BJ (cell line): Measurements from ENCODE around the gene GOLGA6L9. TPM values are rescaled to one million over a fixed set of nuclear protein-coding genes. Genes with fewer than 3 reads are reported as not detected.
"Not testable (repeated sequence)": the region's sequence is repeated elsewhere in the genome, so short reads cannot be mapped to it uniquely, and the experiment has no call there.

Source experiments
- CTCF ChIA-PET: fragments of 350-600 bp; formaldehyde crosslinking; extraction: SDS; loops from one replicate; lab custom pipeline; 2021; ENCODE audit warnings: antibody characterized with exemption, inconsistent platforms; lab: Yijun Ruan, JAX
- POLR2A ChIA-PET: fragments of 300-600 bp; sonication (Branson Sonifier 250); formaldehyde crosslinking; extraction: SDS; loops from one replicate; lab custom pipeline; 2021; ENCODE audit warnings: antibody characterized with exemption; lab: Charles Lee
- DNase-seq: peaks from one replicate; pipeline ENCODE4 v3.0.0-alpha.2; 2011; ENCODE audit warnings: low read depth
- H3K27me3 ChIP-seq: 2 replicates; pipeline ENCODE4 v1.6.0; 2011; ENCODE audit warnings: low read length; ENCODE audit not compliant: control insufficient read depth, insufficient read depth
- H3K36me3 ChIP-seq: 2 replicates; pipeline ENCODE4 v1.5.1; 2011; ENCODE audit warnings: low read length; ENCODE audit not compliant: control insufficient read depth, insufficient read depth
- H3K4me3 ChIP-seq: 2 replicates; pipeline ENCODE4 v1.5.1; 2011; ENCODE audit warnings: low read depth, mild to moderate bottlenecking, control low read depth, low read length
- CTCF ChIP-seq: IDR thresholded peaks from 2 replicates; pipeline ENCODE4 v1.5.1; 2011; ENCODE audit warnings: low read depth, mild to moderate bottlenecking, control low read depth, inconsistent platforms, low read length, moderate library complexity; ENCODE audit not compliant: insufficient read depth
- polyA plus RNA-seq: library from polyadenylated mRNA; depleted of rRNA; stranded (reverse); fragments of >200 nt; gene quantifications from 2 replicates; pipeline ENCODE4 v1.2.3, GENCODE V29; 2011

The GOLGA6L9 gene
- polyA plus RNA-seq, 1 experiment = 0.72 TPM

GRCh38 chr15:82445420-82445819, 15.8 kb downstream of the GOLGA6L9 start:
- POLR2A ChIA-PET, H3K36me3 ChIP-seq, DNase-seq, CTCF ChIA-PET, H3K27me3 ChIP-seq: not testable (repeated sequence)
- H3K4me3 ChIP-seq = peak overlapping the region; percentile 43
- TF ChIP-seq CTCF = 0 out of 2 replicates have a peak, but pooled peaks have one; percentile 15

GRCh38 chr15:82457336-82457735, 27.7 kb downstream of the GOLGA6L9 start:
- POLR2A ChIA-PET, H3K36me3 ChIP-seq, DNase-seq, CTCF ChIA-PET, H3K27me3 ChIP-seq, H3K4me3 ChIP-seq: not testable (repeated sequence)

GRCh38 chr15:82465629-82466028, 36.0 kb downstream of the GOLGA6L9 start:
- DNase-seq, POLR2A ChIA-PET, H3K4me3 ChIP-seq, CTCF ChIA-PET, H3K27me3 ChIP-seq, H3K36me3 ChIP-seq: not testable (repeated sequence)

GRCh38 chr15:82468205-82468604, 38.6 kb downstream of the GOLGA6L9 start:
- POLR2A ChIA-PET, H3K27me3 ChIP-seq: not testable (repeated sequence)
- TF ChIP-seq CTCF = peak; percentile 7; the same call in 1 of the 2 replicates

GRCh38 chr15:82469381-82469780, 39.8 kb downstream of the GOLGA6L9 start:
- CTCF ChIA-PET, H3K4me3 ChIP-seq, DNase-seq, H3K36me3 ChIP-seq, H3K27me3 ChIP-seq, POLR2A ChIA-PET: not testable (repeated sequence)

More at GRCh38 chr15:82468205-82468604, 38.6 kb downstream of the GOLGA6L9 start:
- DNase-seq, H3K4me3 ChIP-seq, H3K36me3 ChIP-seq, CTCF ChIA-PET: not testable (repeated sequence)

GRCh38 chr15:82472269-82472982, 42.8 kb downstream of the GOLGA6L9 start:
- H3K27me3 ChIP-seq, H3K36me3 ChIP-seq, POLR2A ChIA-PET, H3K4me3 ChIP-seq, DNase-seq, CTCF ChIA-PET: not testable (repeated sequence)

GRCh38 chr15:82474596-82475325, 45.1 kb downstream of the GOLGA6L9 start:
- CTCF ChIA-PET, H3K4me3 ChIP-seq, POLR2A ChIA-PET, DNase-seq, H3K36me3 ChIP-seq, H3K27me3 ChIP-seq: not testable (repeated sequence)

- CTCF ChIA-PET, H3K36me3 ChIP-seq, H3K4me3 ChIP-seq, POLR2A ChIA-PET, H3K27me3 ChIP-seq, DNase-seq: not testable (repeated sequence)
Observed at GRCh38 chr15:82475345-82475967, 45.8 kb downstream of the GOLGA6L9 start.
